H1 (cell line): ENCODE results near the gene APBA2. TPM values are rescaled to one million over a fixed set of nuclear protein-coding genes. Genes with fewer than 3 reads are reported as not detected.

Source experiments
- CTCF ChIA-PET: fragments of 300-600 bp; sonication (Branson Sonifier 250); formaldehyde crosslinking; loops from one replicate; lab custom pipeline; 2021; ENCODE audit not compliant: partially characterized antibody; lab: Charles Lee
- POLR2A ChIA-PET: fragments of 300-600 bp; sonication (Branson Sonifier 250); formaldehyde crosslinking; loops from one replicate; lab custom pipeline; 2021; ENCODE audit warnings: inconsistent platforms; ENCODE audit not compliant: partially characterized antibody; lab: Charles Lee
- DNase-seq, 2 experiments: peaks; one replicate each; pipeline versions ENCODE4 v3.0.0 to v3.0.0-alpha.2; 2010 to 2022; ENCODE audit warnings: low spot score in 2 of 2, low read depth in 1 of 2, mixed read lengths in 1 of 2
- FAIRE-seq: peaks from 2 replicates; lab custom pipeline; 2011; peaks lifted over from hg19 to GRCh38; lab: Jason Lieb, UNC
- H2AFZ ChIP-seq: 2 replicates; pipeline ENCODE4 v1.8.1; 2012; ENCODE audit warnings: low read length, inconsistent platforms
- H2AK5ac ChIP-seq: 2 replicates; pipeline ENCODE4 v1.6.1; 2013; ENCODE audit warnings: low read depth, low read length
- H2BK120ac ChIP-seq: replicated peaks from 2 replicates; pipeline ENCODE3; 2013; ENCODE audit warnings: low read depth, low read length, inconsistent platforms
- H2BK12ac ChIP-seq: 2 replicates; pipeline ENCODE4 v1.6.1; 2013; ENCODE audit warnings: low read depth, low read length
- H2BK15ac ChIP-seq: 2 replicates; pipeline ENCODE4 v1.6.1; 2013; ENCODE audit warnings: low read length
- H2BK20ac ChIP-seq: 2 replicates; pipeline ENCODE4 v1.6.1; 2013; ENCODE audit warnings: low read length
- H2BK5ac ChIP-seq: 2 replicates; pipeline ENCODE4 v1.6.1; 2013; ENCODE audit warnings: low read depth, low read length
- H3K14ac ChIP-seq: 2 replicates; pipeline ENCODE4 v1.6.1; 2013; ENCODE audit warnings: inconsistent platforms; ENCODE audit not compliant: insufficient read length
- H3K18ac ChIP-seq: 2 replicates; pipeline ENCODE4 v1.6.1; 2013; ENCODE audit warnings: low read length; ENCODE audit errors: extremely low read depth
- H3K23ac ChIP-seq: 2 replicates; pipeline ENCODE4 v1.6.1; 2013; ENCODE audit warnings: inconsistent platforms; ENCODE audit not compliant: insufficient read length
- H3K23me2 ChIP-seq: 2 replicates; pipeline ENCODE4 v1.6.1; 2013; ENCODE audit warnings: low read depth, low read length
- H3K27ac ChIP-seq: 2 replicates; pipeline ENCODE4 v1.6.1; 2011; ENCODE audit warnings: low read depth, low read length, inconsistent platforms
- H3K27me3 ChIP-seq, 4 experiments: replicated peaks in 1 of 4; 1 replicate in 1 of 4; 2 replicates in 3 of 4; pipeline versions ENCODE4 v1.6.1 to v1.8.1; 2011 to 2013; ENCODE audit warnings: low read length in 3 of 4, mild to moderate bottlenecking in 3 of 4, inconsistent platforms in 2 of 4, mixed read lengths in 2 of 4, moderate library complexity in 1 of 4; ENCODE audit not compliant: control insufficient read depth in 3 of 4, insufficient read depth in 3 of 4; ENCODE audit errors: extremely low read depth in 1 of 4
- H3K36me3 ChIP-seq, 4 experiments: 2 replicates each; pipeline versions ENCODE4 v1.6.1 to v1.8.1; 2011 to 2013; ENCODE audit warnings: mild to moderate bottlenecking in 4 of 4, low read length in 3 of 4, moderate library complexity in 2 of 4, control low read depth in 1 of 4, inconsistent platforms in 1 of 4; ENCODE audit not compliant: insufficient read depth in 4 of 4, control insufficient read depth in 2 of 4
- H3K4ac ChIP-seq: replicated peaks from 2 replicates; pipeline ENCODE3; 2013; ENCODE audit warnings: low read length, low read depth, mixed read lengths, inconsistent platforms; ENCODE audit not compliant: insufficient read length
- H3K4me1 ChIP-seq, 4 experiments: replicated peaks in 1 of 4; 1 replicate in 1 of 4; 2 replicates in 3 of 4; pipeline versions ENCODE4 v1.6.1 to v1.8.1; 2011 to 2013; ENCODE audit warnings: low read length in 3 of 4, inconsistent platforms in 2 of 4, mixed read lengths in 1 of 4; ENCODE audit not compliant: insufficient read depth in 4 of 4, control insufficient read depth in 3 of 4
- H3K4me2 ChIP-seq, 2 experiments: 2 replicates each; pipeline versions ENCODE4 v1.6.1 to v1.8.1; 2011 to 2013; ENCODE audit warnings: low read depth in 2 of 2, low read length in 2 of 2, control low read depth in 1 of 2, inconsistent platforms in 1 of 2, mild to moderate bottlenecking in 1 of 2; ENCODE audit not compliant: insufficient read depth in 1 of 2
- H3K4me3 ChIP-seq, 4 experiments: fragments of 200-600, 300-600 bp in 1 of 4; sonication (generic), shearing (Covaris generic), sonication (Bioruptor Twin) in 1 of 4; 2 replicates each; pipeline versions ENCODE4 v1.5.1 to v1.8.1; 2011 to 2016; ENCODE audit warnings: low read length in 4 of 4, low read depth in 3 of 4, control low read depth in 2 of 4, inconsistent platforms in 2 of 4, mild to moderate bottlenecking in 2 of 4, mixed read lengths in 1 of 4, moderate library complexity in 1 of 4; ENCODE audit not compliant: insufficient read depth in 2 of 4; ENCODE audit errors: extremely low read depth in 1 of 4
- H3K56ac ChIP-seq: replicated peaks from 2 replicates; pipeline ENCODE3; 2013; ENCODE audit warnings: low read depth, mild to moderate bottlenecking, mixed read lengths, low read length, inconsistent platforms; ENCODE audit not compliant: insufficient read length
- H3K79me1 ChIP-seq: 2 replicates; pipeline ENCODE4 v1.6.1; 2013; ENCODE audit warnings: low read depth, low read length, control low read depth
- H3K79me2 ChIP-seq, 2 experiments: 2 replicates each; pipeline versions ENCODE4 v1.6.1 to v1.8.1; 2012 to 2013; ENCODE audit warnings: low read length in 2 of 2, mild to moderate bottlenecking in 2 of 2, inconsistent platforms in 1 of 2; ENCODE audit not compliant: insufficient read depth in 2 of 2, control insufficient read depth in 1 of 2
- H3K9ac ChIP-seq, 4 experiments: replicated peaks in 1 of 4; 1 replicate in 1 of 4; 2 replicates in 3 of 4; pipeline versions ENCODE4 v1.6.1 to v1.8.1; 2011 to 2013; ENCODE audit warnings: low read depth in 3 of 4, low read length in 3 of 4, control low read depth in 2 of 4, mild to moderate bottlenecking in 2 of 4, moderate library complexity in 2 of 4, inconsistent platforms in 1 of 4; ENCODE audit errors: extremely low read depth in 1 of 4
- H3K9me3 ChIP-seq, 2 experiments: 2 replicates each; pipeline versions ENCODE4 v1.6.1 to v1.8.1; 2012 to 2013; ENCODE audit warnings: mild to moderate bottlenecking in 2 of 2, moderate library complexity in 2 of 2, control low read depth in 1 of 2, inconsistent platforms in 1 of 2, low read depth in 1 of 2, low read length in 1 of 2, mixed read lengths in 1 of 2; ENCODE audit not compliant: insufficient read depth in 2 of 2
- H4K20me1 ChIP-seq, 2 experiments: replicated peaks in 1 of 2; 2 replicates each; pipeline versions ENCODE3 to v1.8.1; 2011 to 2013; ENCODE audit warnings: inconsistent platforms in 2 of 2, low read length in 2 of 2, mild to moderate bottlenecking in 1 of 2; ENCODE audit not compliant: insufficient read depth in 2 of 2, control insufficient read depth in 1 of 2
- H4K5ac ChIP-seq: 2 replicates; pipeline ENCODE4 v1.6.1; 2013; ENCODE audit warnings: low read length, low read depth, mixed read lengths, inconsistent platforms; ENCODE audit not compliant: insufficient read length
- H4K8ac ChIP-seq: 2 replicates; pipeline ENCODE4 v1.8.0; 2013; ENCODE audit warnings: mild to moderate bottlenecking, moderate library complexity, low read length, inconsistent platforms; ENCODE audit not compliant: insufficient read depth; ENCODE audit errors: extremely low read depth
- H4K91ac ChIP-seq: replicated peaks from 2 replicates; pipeline ENCODE3; 2013; ENCODE audit warnings: low read length, mixed read lengths, inconsistent platforms; ENCODE audit not compliant: insufficient read length
- GTF2F1 ChIP-seq: IDR thresholded peaks from 2 replicates; pipeline ENCODE4 v1.6.1; 2012; ENCODE audit warnings: low read depth, low read length, improper control_type of control experiment, borderline replicate concordance
- MAX ChIP-seq: IDR thresholded peaks from 2 replicates; pipeline ENCODE4 v1.6.1; 2012; ENCODE audit warnings: inconsistent platforms
- WGBS, 2 experiments: shearing (Covaris generic) in 1 of 2; methylation state at CpG; one replicate each; pipeline versions ENCODE4 v1.1.6 to v1.1.7; 2013 to 2015; ENCODE audit warnings: low lambda C conversion rate in 2 of 2, mixed read lengths in 2 of 2, inconsistent platforms in 1 of 2, low coverage in 1 of 2, missing lambda C conversion rate in 1 of 2; ENCODE audit not compliant: insufficient replicate concordance in 2 of 2, insufficient coverage in 1 of 2, insufficient read length in 1 of 2; ENCODE audit errors: extremely low coverage in 1 of 2, missing lambda C conversion rate in 1 of 2; 5-methylcytosine and 5-hydroxymethylcytosine counted together
- polyA plus RNA-seq, 7 experiments: library from polyadenylated mRNA; depleted of rRNA in 3 of 7; stranded (reverse) in 5 of 7; unstranded in 2 of 7; fragments of >200 nt in 5 of 7; fragments of 200-250 nt in 2 of 7; gene quantifications; 1 replicate in 5 of 7; 2 replicates in 1 of 7; 4 replicates in 1 of 7; pipeline versions ENCODE4 v1.2.1 to v1.2.3, GENCODE V29; 2011 to 2013; ENCODE audit warnings: missing spikeins in 2 of 7, mixed read lengths in 2 of 7
- total RNA-seq: library from RNA; stranded (reverse); fragmentation: NEBNext Ultra II Directional; extraction: Animal tissue kit (Norgen Biotek cat#: 25700); gene quantifications from 2 replicates; pipeline ENCODE4 v1.2.1, GENCODE V29; 2021

APBA2 gene
- total and polyA plus RNA-seq, 2 of the 8 experiments (the other 6 are each of a cell fraction or from before 2014, with no cell fraction given), result 15.5 to 19.0 TPM

- CTCF ChIA-PET, result interaction anchor here (1.4 to 1.8 kb wide), 2 partner anchors 9 to 29 kb away, joined by 3 to 4 read pairs; no protein-coding TSS in a partner anchor
These were observed 173.2 kb downstream of the APBA2 start for GRCh38 chr15:29058903-29059539.

More at GRCh38 chr15:29058903-29059539, 173.2 kb downstream of the APBA2 start:
- Histone ChIP-seq H3K23me2 (peaks cover 2% of the 10 kb centered on the region; the same call in 1 of the 2 replicates), H3K56ac (no peak overlapping the region), H3K9ac (no peak overlapping the region), H3K4me2 (no peak overlapping the region), H2BK12ac (no peak overlapping the region), H3K23ac (no peak overlapping the region), H4K20me1 (no peaks in the 10 kb centered on the region), H3K18ac (no peak overlapping the region; the same call in 1 of the 2 replicates), H3K4me1 (peaks cover 7 to 25% (median 13%) of the 10 kb centered on the region in 4 experiments; a peak in 6 of 7 replicates), H2BK5ac (no peak overlapping the region), H4K8ac (no peak overlapping the region), H2AFZ (no peak overlapping the region), H2AK5ac (peak overlapping the region; percentile 47; the same call in 1 of the 2 replicates), H2BK20ac (0 out of 2 replicates have a peak overlapping the region, but pooled peaks have one; percentile 6), H3K4ac (no peak overlapping the region), H3K4me3 (no peak overlapping the region), H3K79me1 (no peaks in the 10 kb centered on the region), H4K5ac (no peak overlapping the region), H2BK120ac (no peak overlapping the region), H4K91ac (no peak overlapping the region), H3K36me3 (no peaks in the 10 kb centered on the region), H3K27ac (no peak overlapping the region), H2BK15ac (no peak overlapping the region), H3K14ac (no peak overlapping the region), H3K79me2 (no peaks in the 10 kb centered on the region), H3K27me3 (no peaks in the 10 kb centered on the region), H3K9me3 (peaks cover 4 to 11% of the 10 kb centered on the region in 2 experiments; a peak in 2 of 4 replicates)
- DNase-seq (no peak), FAIRE-seq (no peak)
- POLR2A ChIA-PET, result no interaction called here
- WGBS, 2 experiments, result 93% methylated on average over 6 of the region's 6 CpGs; no CpG with 5 or more reads in 1 of the 2 experiments
- TF ChIP-seq MAX (peak; percentile 49; the same call in 1 of the 2 replicates), GTF2F1 (no peak)
